ENCODE results near the gene CTRB1.
"Not testable (repeated sequence)": the region's sequence is repeated elsewhere in the genome, so short reads cannot be mapped to it uniquely, and the experiment has no call there.

GRCh38 chr16:75209514-75209913 is 9.3 kb upstream of the CTRB1 start:
- TF ChIP-seq POLR2A, CTCF, POLR2AphosphoS5 (IDR thresholded peaks at IDR 0.05): not testable (repeated sequence)
